Esophagus squamous epithelium (tissue), 5 donors: ENCODE measurements around the gene CASP7. TPM values are rescaled to one million over a fixed set of nuclear protein-coding genes. Genes with fewer than 3 reads are reported as not detected.

ENCODE experiments used
- DNase-seq: peaks from one replicate; lab custom pipeline; 2025; lab: John Stamatoyannopoulos, UW
- H3K27ac ChIP-seq, 4 donors: fragments of 200-600 bp; sonication (generic); one replicate each; pipeline ENCODE4 v1.5.1; 2016 to 2019; ENCODE audit warnings: mild to moderate bottlenecking in 1 of 4
- H3K27me3 ChIP-seq, 4 donors: fragments of 200-600 bp; sonication (generic); 1 replicate in 3 of 4; 2 replicates in 1 of 4; pipeline versions ENCODE4 v1.5.1 to v1.6.0; 2017 to 2021; ENCODE audit warnings: antibody characterized with exemption in 1 of 4
- H3K36me3 ChIP-seq, 3 donors: fragments of 200-600 bp; sonication (generic); one replicate each; pipeline ENCODE4 v1.5.1; 2016 to 2019
- H3K4me1 ChIP-seq, 3 donors: fragments of 200-600 bp; sonication (generic); one replicate each; pipeline ENCODE4 v1.5.1; 2017 to 2019
- H3K4me3 ChIP-seq, 4 donors: fragments of 200-600 bp; sonication (generic); 1 replicate in 3 of 4; 2 replicates in 1 of 4; pipeline ENCODE4 v1.5.1; 2016 to 2019; ENCODE audit warnings: mild to moderate bottlenecking in 2 of 4, moderate library complexity in 1 of 4
- H3K9me3 ChIP-seq, 3 donors: fragments of 200-600 bp; sonication (generic); one replicate each; pipeline ENCODE4 v1.5.1; 2016 to 2019
- POLR2A ChIP-seq, 4 donors: fragments of 450-650 bp; IDR thresholded peaks; one replicate each; pipeline ENCODE4 v1.6.1; 2017; ENCODE audit warnings: antibody characterized with exemption in 4 of 4, mild to moderate bottlenecking in 4 of 4, moderate library complexity in 3 of 4
- WGBS, 2 donors: methylation state at CpG; one replicate each; pipeline ENCODE4 v1.1.5; 2018; 5-methylcytosine and 5-hydroxymethylcytosine counted together
- intact Hi-C: fragments of 100-400 bp; cut with DNase I; formaldehyde crosslinking; loops from one replicate; pipeline ENCODE4 v1.15.0; 2022
- total RNA-seq, 4 donors: library from RNA; depleted of rRNA; stranded (reverse); fragments of >200 nt; gene quantifications; one replicate each; pipeline ENCODE4 v1.1.0, GENCODE V29; 2016
- TF ChIP-seq, protein P1 (sequence below), 6 experiments: fragments of 450-650 bp in 4 of 6; fragments of 200-600 bp in 2 of 6; sonication (generic) in 2 of 6; IDR thresholded peaks; one replicate each; pipeline ENCODE4 v1.5.1; 2016 to 2019; ENCODE audit warnings: antibody characterized with exemption in 6 of 6, mild to moderate bottlenecking in 4 of 6, moderate library complexity in 4 of 6
- donor health status: DM: yes; HTN: yes; CAD: no.

CASP7 gene
- total RNA-seq, 4 donors from 2014 or later = 12.9 to 24.2 (median 18.8) TPM

DNA sequence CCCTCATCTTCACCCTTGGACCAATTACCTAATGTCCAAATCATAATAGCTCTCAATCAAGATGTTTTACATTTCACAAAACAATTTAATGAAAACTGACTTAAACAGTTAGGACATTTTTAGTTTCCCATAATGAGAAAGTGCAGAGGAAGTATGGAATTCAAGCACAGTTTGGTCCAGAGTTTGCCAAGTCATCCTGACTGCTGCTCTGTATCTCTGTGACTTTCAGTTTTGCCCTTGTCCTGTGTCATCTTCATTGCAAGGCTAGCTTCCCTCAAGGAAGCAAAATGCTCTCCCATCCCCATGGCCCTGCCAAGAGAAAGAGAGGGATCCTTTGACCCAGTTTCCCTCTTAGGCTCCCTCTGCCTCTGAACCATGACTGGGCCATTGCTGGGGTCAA is 63.9 kb downstream of the CASP7 start:
- no peaks in the 10 kb centered on the region for H3K36me3 ChIP-seq
- H3K9me3 ChIP-seq = no peaks in the 10 kb centered on the region
- H3K27ac ChIP-seq = no peak overlapping the region
- H3K4me1 ChIP-seq = no peaks in the 10 kb centered on the region
- H3K27me3 ChIP-seq = no peaks in the 10 kb centered on the region
- no peak overlapping the region for H3K4me3 ChIP-seq
- DNase-seq = no peak
- TF ChIP-seq, protein P1, sequence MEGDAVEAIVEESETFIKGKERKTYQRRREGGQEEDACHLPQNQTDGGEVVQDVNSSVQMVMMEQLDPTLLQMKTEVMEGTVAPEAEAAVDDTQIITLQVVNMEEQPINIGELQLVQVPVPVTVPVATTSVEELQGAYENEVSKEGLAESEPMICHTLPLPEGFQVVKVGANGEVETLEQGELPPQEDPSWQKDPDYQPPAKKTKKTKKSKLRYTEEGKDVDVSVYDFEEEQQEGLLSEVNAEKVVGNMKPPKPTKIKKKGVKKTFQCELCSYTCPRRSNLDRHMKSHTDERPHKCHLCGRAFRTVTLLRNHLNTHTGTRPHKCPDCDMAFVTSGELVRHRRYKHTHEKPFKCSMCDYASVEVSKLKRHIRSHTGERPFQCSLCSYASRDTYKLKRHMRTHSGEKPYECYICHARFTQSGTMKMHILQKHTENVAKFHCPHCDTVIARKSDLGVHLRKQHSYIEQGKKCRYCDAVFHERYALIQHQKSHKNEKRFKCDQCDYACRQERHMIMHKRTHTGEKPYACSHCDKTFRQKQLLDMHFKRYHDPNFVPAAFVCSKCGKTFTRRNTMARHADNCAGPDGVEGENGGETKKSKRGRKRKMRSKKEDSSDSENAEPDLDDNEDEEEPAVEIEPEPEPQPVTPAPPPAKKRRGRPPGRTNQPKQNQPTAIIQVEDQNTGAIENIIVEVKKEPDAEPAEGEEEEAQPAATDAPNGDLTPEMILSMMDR (IDR thresholded peaks at IDR 0.05) = no peak
- TF ChIP-seq POLR2A (IDR thresholded peaks at IDR 0.05) = no peak
- intact Hi-C loops = no loop called here

GRCh38 chr10:113745374-113745773 is 65.7 kb downstream of the CASP7 start:
- DNase-seq = no peak
- 69 to 92% methylated on average over 1 to 2 of the region's 2 CpGs for WGBS, 2 donors
- intact Hi-C loops = no loop called here
- no peak overlapping the region for H3K27ac ChIP-seq
- H3K4me1 ChIP-seq = no peaks in the 10 kb centered on the region
- no peaks in the 10 kb centered on the region for H3K27me3 ChIP-seq
- H3K9me3 ChIP-seq = no peaks in the 10 kb centered on the region
- no peaks in the 10 kb centered on the region for H3K36me3 ChIP-seq
- TF ChIP-seq, protein P1 (IDR thresholded peaks at IDR 0.05) = no peak
- no peak for TF ChIP-seq POLR2A (IDR thresholded peaks at IDR 0.05)
- H3K4me3 ChIP-seq = no peak overlapping the region

GRCh38 chr10:113746217-113746957 is 66.7 kb downstream of the CASP7 start:
- WGBS, 2 donors = 55 to 58% methylated on average over 3 of the region's 3 CpGs
- intact Hi-C loops = no loop called here

GRCh38 chr10:113751181-113751732 is 71.5 kb downstream of the CASP7 start, which contains the start of gene PLEKHS1:
TSS of gene PLEKHS1 (plus strand) at chr10:113751682. CDS start at chr10:113755278, 3,596 bp downstream.
- H3K27me3 ChIP-seq = no peaks in the 10 kb centered on the region
- intact Hi-C loops = no loop called here
- no peak for DNase-seq
- TF ChIP-seq, protein P1 (IDR thresholded peaks at IDR 0.05) = no peak
- no peak for TF ChIP-seq POLR2A (IDR thresholded peaks at IDR 0.05)
- H3K4me1 ChIP-seq = no peaks in the 10 kb centered on the region
- 87 to 92% methylated on average over 2 to 3 of the region's 3 CpGs for WGBS, 2 donors
- no peak within 1 kb of the TSS for H3K4me3 ChIP-seq
- no peak within 1 kb of the TSS for H3K27ac ChIP-seq
- H3K36me3 ChIP-seq = no peaks in the 10 kb centered on the region
- no peaks in the 10 kb centered on the region for H3K9me3 ChIP-seq

More at GRCh38 chr10:113746217-113746957, 66.7 kb downstream of the CASP7 start:
- Histone ChIP-seq H3K36me3 (no peaks in the 10 kb centered on the region), H3K27me3 (no peaks in the 10 kb centered on the region), H3K27ac (no peak overlapping the region), H3K9me3 (no peaks in the 10 kb centered on the region), H3K4me1 (no peaks in the 10 kb centered on the region), H3K4me3 (no peak overlapping the region)
- no peak for DNase-seq
- TF ChIP-seq POLR2A (IDR thresholded peaks at IDR 0.05) = no peak
- TF ChIP-seq, protein P1 (IDR thresholded peaks at IDR 0.05) = no peak

DNA sequence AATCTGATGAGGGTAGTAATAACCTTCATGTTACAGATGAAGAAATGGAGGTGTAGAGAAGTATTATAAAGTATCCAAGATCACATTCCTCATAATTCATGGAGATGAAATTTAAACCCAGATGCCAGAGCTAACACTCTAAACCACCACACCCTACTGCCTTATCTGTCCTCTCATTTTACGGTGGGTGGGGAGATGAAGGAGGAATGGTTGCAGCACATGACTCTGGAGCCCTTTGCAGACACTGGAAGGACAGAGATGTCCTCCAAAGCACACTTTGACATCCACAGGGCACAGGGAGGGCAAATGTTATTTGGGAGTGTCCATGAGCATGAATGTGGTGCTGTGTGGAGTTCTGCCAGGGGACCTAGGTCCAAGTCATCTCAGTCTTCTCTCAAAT is 72.8 kb downstream of the CASP7 start:
- Histone ChIP-seq H3K27me3 (no peaks in the 10 kb centered on the region), H3K36me3 (no peaks in the 10 kb centered on the region), H3K4me3 (no peak overlapping the region), H3K9me3 (no peaks in the 10 kb centered on the region), H3K4me1 (no peaks in the 10 kb centered on the region), H3K27ac (no peak overlapping the region)
- no peak for DNase-seq
- intact Hi-C loops = no loop called here
- no peak for TF ChIP-seq POLR2A (IDR thresholded peaks at IDR 0.05)
- TF ChIP-seq, protein P1 (IDR thresholded peaks at IDR 0.05) = no peak
- 100% methylated on average over 1 of the region's 1 CpG; no CpG with 5 or more reads in 1 of the 2 donors for WGBS, 2 donors
